Fibroblast of the aortic adventitia (primary cell): Measurements from ENCODE around the gene RAPGEF3. TPM values are rescaled to one million over a fixed set of nuclear protein-coding genes. Genes with fewer than 3 reads are reported as not detected.

Experiments used
- DNase-seq: peaks from one replicate; pipeline ENCODE4 v3.0.0-alpha.2; 2010; ENCODE audit warnings: low read depth
- H3K4me3 ChIP-seq: 2 replicates; pipeline ENCODE4 v1.5.1; 2011; ENCODE audit warnings: low read depth, mild to moderate bottlenecking, control low read depth, low read length, moderate library complexity
- CTCF ChIP-seq: IDR thresholded peaks from 2 replicates; pipeline ENCODE4 v1.5.1; 2011; ENCODE audit warnings: mild to moderate bottlenecking, low read length, control low read depth, inconsistent platforms; ENCODE audit not compliant: insufficient read depth
- total RNA-seq: library from RNA; depleted of rRNA; stranded (reverse); fragments of >200 nt; gene quantifications from 2 replicates; pipeline ENCODE4 v1.2.3, GENCODE V29; 2012; ENCODE audit warnings: low replicate concordance

RAPGEF3 gene
- total RNA-seq, 1 donor = 5.2 TPM

- TF ChIP-seq CTCF = no peak
- no peak for DNase-seq
Observed at GRCh38 chr12:47722941-47723631, 35.6 kb downstream of the RAPGEF3 start.

GRCh38 chr12:47722136-47722834 is 36.4 kb downstream of the RAPGEF3 start:
- no peak for DNase-seq
- H3K4me3 ChIP-seq = no peak overlapping the region
- TF ChIP-seq CTCF = no peak

More at GRCh38 chr12:47722941-47723631, 35.6 kb downstream of the RAPGEF3 start:
- H3K4me3 ChIP-seq = no peak overlapping the region

GRCh38 chr12:47721431-47721973 is 37.2 kb downstream of the RAPGEF3 start:
- no peak for TF ChIP-seq CTCF
- no peak for DNase-seq
- H3K4me3 ChIP-seq = no peak overlapping the region

GRCh38 chr12:47718531-47718930 is 40.1 kb downstream of the RAPGEF3 start:
- TF ChIP-seq CTCF = no peak
- H3K4me3 ChIP-seq = no peak overlapping the region
- DNase-seq = no peak

- H3K4me3 ChIP-seq = no peak overlapping the region
- peak; percentile 89 for TF ChIP-seq CTCF
- peak; percentile 94 for DNase-seq
Observed at GRCh38 chr12:47717443-47718193, 41.1 kb downstream of the RAPGEF3 start.

- no peak for TF ChIP-seq CTCF
- DNase-seq = no peak
- H3K4me3 ChIP-seq = no peak overlapping the region
Observed at GRCh38 chr12:47717046-47717442, 41.6 kb downstream of the RAPGEF3 start.
